GM15510 (cell line): ENCODE measurements around the gene MDC1.
A peak's percentile ranks its signal among the peaks of the same experiment; 100 is the strongest.

Source experiments
- POLR2A ChIP-seq: IDR thresholded peaks from 3 replicates; pipeline ENCODE4 v1.6.1; 2011; ENCODE audit warnings: borderline replicate concordance; ENCODE audit not compliant: insufficient read length; ENCODE audit errors: extremely low read depth

Gene MDC1

DNA sequence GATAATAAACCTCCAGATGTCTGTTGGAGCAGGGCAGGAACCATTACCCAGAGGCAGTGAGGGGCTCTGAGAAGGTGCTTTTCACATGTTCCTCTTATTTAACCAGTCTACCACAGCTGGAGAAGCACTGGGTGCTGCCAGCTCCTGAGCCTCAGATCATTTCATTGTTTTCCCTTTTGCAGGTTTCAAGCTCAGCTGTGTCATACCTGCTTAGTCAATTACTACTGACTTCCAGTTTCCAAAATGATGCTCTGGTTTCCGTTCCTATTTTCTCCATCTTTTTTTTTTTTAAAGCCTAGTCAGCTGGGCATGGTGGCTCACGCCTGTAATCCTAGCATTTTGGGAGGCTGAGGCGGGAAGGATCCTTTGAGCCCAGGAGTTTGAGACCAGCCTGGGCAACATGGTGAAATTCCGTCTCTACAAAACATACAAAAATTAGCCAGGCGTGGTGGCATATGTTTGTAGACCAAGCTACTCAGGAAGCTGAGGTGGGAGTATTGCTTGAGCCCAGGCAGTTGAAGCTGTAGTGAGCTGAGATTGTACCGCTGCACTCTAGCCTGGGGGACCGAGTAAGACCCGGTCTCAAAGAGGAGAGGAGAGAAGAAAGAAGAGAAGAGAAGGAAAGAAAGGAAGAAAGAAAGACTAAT is 18.7 kb upstream of the MDC1 start:
- no peak for TF ChIP-seq POLR2A

GRCh38 chr6:30732237-30732943 is 15.3 kb upstream of the MDC1 start:
- TF ChIP-seq POLR2A = no peak

DNA sequence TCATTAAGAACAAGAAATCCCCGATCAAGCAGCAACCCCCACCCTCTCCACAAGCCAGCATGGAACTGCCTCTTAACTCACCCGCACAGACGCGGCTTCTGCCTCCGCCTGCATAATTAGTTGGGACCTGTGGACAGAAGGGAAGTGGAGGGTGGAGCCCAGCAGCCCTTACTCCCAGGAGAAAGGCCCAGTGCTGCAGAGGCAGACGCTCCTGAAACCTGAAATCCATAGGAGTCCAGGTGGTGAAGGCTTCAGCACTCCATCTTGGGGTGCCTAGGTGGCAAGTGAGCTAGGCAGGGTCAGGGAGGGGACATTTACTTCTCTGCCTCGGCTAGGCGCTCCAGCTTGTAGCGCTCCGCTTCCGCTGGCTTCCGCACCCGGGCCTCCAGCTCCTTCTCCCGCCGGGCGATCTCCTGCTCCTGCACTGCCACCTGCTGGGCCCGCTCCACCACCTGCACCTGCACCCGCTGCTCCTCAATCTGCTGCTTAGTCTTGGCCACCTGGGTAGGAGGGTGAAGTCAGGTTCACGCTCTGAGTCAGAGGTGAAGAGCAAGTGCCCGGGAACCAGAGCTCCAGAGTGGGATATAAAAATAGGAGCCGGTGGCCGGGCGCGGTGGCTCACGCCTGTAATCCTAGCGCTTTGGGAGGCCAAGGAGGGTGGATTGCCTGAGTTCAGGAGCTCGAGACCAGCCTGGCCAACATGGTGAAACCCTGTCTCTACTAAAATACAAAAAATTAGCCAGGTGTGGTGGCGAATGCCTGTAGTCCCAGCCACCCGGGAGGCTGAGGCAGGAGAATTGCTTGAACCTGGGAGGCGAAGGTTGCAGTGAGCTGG is 13.7 kb upstream of the MDC1 start:
- TF ChIP-seq POLR2A = no peak

GRCh38 chr6:30727920-30728553 is 11.0 kb upstream of the MDC1 start:
- TF ChIP-seq POLR2A = no peak

DNA sequence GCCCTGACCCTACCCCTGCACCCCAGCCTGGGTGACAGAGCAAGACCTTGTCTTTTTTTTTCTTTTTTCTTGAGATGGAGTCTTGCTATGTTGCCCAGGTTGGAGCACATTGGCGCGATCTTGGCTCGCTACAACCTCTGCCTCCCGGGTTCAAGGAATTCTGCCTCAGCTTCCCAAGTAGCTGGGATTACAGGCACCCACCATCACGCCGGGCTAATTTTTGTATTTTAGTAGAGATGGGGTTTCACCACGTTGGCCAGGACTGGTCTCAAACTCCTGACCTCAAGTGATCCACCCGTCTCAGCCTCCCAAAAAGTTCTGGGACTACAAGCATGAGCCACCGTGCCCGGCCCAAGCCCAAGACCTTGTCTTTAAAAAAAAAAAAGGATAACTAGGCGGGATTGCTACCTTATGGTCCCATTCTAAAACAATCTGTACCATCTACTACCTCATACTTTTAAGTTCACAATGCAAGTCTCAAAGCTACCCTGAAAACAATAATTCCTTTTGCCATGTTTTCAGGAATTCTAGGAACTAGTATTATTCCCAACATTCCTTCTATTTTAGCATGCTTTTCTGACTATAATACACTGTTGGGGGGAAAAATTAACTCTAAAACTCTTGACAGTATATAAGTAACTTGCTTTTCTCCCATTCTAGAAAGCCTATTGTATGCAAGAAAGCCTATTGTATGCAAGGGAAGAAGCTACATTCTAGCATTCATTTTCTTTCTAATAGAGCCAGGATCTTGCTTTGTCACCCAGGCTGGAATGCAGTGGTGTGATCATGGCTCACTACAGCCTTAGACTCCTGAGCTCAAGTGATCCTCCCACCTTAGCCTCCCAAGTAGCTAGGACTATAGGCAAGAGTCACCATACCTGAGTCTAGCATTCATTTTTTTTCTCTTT is 9.7 kb upstream of the MDC1 start:
- no peak for TF ChIP-seq POLR2A

GRCh38 chr6:30725713-30726505 is 8.8 kb upstream of the MDC1 start:
- TF ChIP-seq POLR2A = peak; percentile 35

- no peak for TF ChIP-seq POLR2A
These were observed 8.0 kb upstream of the MDC1 start for GRCh38 chr6:30724906-30725667.

GRCh38 chr6:30722280-30723112 is 5.4 kb upstream of the MDC1 start:
- TF ChIP-seq POLR2A = peak; percentile 11

- peak; percentile 58 for TF ChIP-seq POLR2A
These were observed 4.3 kb upstream of the MDC1 start for GRCh38 chr6:30721198-30722024.

DNA sequence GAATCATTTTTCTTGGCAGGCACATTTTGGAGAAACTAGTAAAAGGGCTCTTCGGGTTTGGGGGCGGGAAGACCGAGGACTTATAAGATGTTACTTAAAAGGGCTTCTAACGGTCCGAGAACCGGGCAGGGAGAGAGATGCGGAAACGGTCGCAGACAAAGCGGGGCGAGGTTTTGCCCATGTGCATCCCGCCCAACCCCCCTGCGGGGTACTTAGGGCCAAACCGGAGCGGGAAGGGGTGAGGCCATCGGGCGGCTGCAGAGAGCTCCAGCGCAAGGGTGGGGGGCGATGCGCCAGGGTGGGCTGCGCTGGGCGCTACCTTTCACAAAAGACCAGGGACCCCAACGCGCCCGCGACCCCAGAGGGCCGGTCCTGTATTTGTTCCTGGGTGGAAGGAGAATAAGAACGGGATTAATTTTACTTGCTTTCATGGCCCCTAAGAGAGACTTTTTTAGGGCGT is 3.7 kb upstream of the MDC1 start:
- TF ChIP-seq POLR2A = no peak

DNA sequence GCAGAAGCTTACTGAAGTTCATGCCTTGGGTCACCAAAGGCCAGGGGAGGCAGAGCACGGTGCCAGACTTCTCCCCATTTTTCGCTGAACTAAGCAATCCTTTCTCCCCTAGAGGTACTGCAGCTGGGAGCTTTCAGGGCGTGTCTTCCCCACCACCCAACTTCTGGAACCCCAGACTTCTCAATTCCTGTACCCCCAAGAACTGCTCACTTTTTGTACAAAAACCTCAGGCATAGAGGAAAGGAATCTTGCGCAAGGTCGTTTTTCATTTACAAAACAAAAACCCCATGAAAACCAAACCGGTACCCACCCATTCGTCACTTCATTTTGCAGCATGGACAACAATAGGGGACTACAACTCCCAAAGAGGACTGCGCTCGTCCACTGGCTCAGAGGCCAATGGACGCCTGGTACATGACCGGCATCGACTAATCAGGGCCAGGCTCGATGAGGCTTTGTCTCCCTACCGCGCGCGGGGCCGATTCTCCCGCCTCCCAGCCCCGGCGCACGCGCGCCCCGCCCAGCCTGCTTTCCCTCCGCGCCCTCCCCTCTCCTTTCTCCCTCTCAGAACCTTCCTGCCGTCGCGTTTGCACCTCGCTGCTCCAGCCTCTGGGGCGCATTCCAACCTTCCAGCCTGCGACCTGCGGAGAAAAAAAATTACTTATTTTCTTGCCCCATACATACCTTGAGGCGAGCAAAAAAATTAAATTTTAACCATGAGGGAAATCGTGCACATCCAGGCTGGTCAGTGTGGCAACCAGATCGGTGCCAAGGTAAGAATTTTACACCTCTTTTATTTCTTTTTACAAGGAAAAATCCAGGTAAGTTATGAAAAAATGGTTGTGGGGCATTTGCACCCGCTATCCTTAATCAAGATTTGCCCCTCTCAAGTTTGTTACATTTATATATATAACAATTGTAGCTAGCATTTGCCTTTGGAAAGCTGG is 3.0 kb upstream of the MDC1 start, which contains the start of gene TUBB:
Gene TUBB, plus strand, starts transcription at position 562 of the 947 bp plus-strand sequence. Its CDS starts 155 bp downstream, at position 717.
- TF ChIP-seq POLR2A = peak; percentile 93
